ENCODE results near the gene PROX1. TPM values are rescaled to one million over a fixed set of nuclear protein-coding genes. Genes with fewer than 3 reads are reported as not detected.

Gene PROX1
- 0.37 and 2.0 TPM in 2 replicates for total RNA-seq (2011; cell fraction: chromatin; rRNA removed; ENCODE audit: low replicate concordance)
- under 0.01 TPM in 1 of 2 replicates, not detected in the other for total RNA-seq (2011; cell fraction: nucleolus; rRNA removed)
- 0.07 and 0.23 TPM in 2 replicates for total RNA-seq (2011; cell fraction: nucleoplasm; rRNA removed)
- not detected in 2 replicates for total RNA-seq (2014; rRNA removed)
- not detected in 2 replicates for total RNA-seq (2014; rRNA removed; fragmentation: Illumina TruSeq; extraction: Trizol)
- total RNA-seq (2015; rRNA removed; fragmentation: Illumina TruSeq; extraction: Trizol), result not detected in 2 replicates
- 0.09 and 0.22 TPM in 2 replicates for total RNA-seq (2021)
- polyA plus RNA-seq (2011; rRNA removed), result 0.01 and 0.14 TPM in 2 replicates
- polyA plus RNA-seq (2011; cell fraction: cytosol; rRNA removed), result 0.27 TPM in 1 of 2 replicates, not detected in the other
- 0.06 and 1.2 TPM in 2 replicates for polyA plus RNA-seq (2011; cell fraction: nucleus; rRNA removed)
- 0.01 and 0.03 TPM in 2 replicates for polyA plus RNA-seq (2012)
- polyA plus RNA-seq (2014; fragmentation: Illumina TruSeq; extraction: Trizol), result not detected in 2 replicates
- polyA plus RNA-seq (2014; fragmentation: Nextera tagmentation; extraction: Ambion mirVana), result not detected
- not detected in 2 replicates for polyA plus RNA-seq (2014; rRNA removed)
- 1.1 TPM in 1 of 2 replicates, not detected in the other for polyA minus RNA-seq (2011; rRNA and poly(A)+ RNA removed)
- polyA minus RNA-seq (2011; cell fraction: cytosol; rRNA and poly(A)+ RNA removed), result 0.57 and 1.0 TPM in 2 replicates
- 0.54 TPM in 1 of 2 replicates, not detected in the other for polyA minus RNA-seq (2011; cell fraction: nucleus; rRNA and poly(A)+ RNA removed)
- percentile 8 among the genes with signal in this experiment for Bru-seq, nascent RNA
- percentile 2 among the genes with signal in this experiment for BruChase-seq, experiment 1, labeled RNA remaining after a 2-hour chase
- percentile 6 among the genes with signal in this experiment for BruChase-seq, experiment 2, labeled RNA remaining after a 6-hour chase
- long read RNA-seq, experiment 1, result 0 reads
- long read RNA-seq, experiment 2, result 0 reads
- long read RNA-seq, experiment 3, result 0 reads

GRCh38 chr1:213987927-213988506, at the start of gene PROX1:
TSS of gene PROX1 (plus strand) at chr1:213987973. CDS start at chr1:213996536, 8,563 bp downstream.
- Histone ChIP-seq H3K4me2 (ENCODE audit: insufficient read depth, low read length) (peak within 1 kb of the TSS; percentile 3; the same call in 1 of the 2 replicates), H3K9me3 (replicated peaks; ENCODE audit: control insufficient read depth, insufficient read depth, low read depth, low read length) (no peaks in the 10 kb centered on the region), H3K27me3 (ENCODE audit: control insufficient read depth in 2 of 2, insufficient read depth in 2 of 2, low read length in 2 of 2) (peaks cover 47 to 66% of the 10 kb centered on the region in 2 experiments), H3K4me1 (replicated peaks in 1 of 2; ENCODE audit: control insufficient read depth in 2 of 2, insufficient read depth in 2 of 2, low read length in 2 of 2) (peaks cover 0 to 18% of the 10 kb centered on the region in 2 experiments; a peak in 2 of 5 replicates), H3K9me1 (ENCODE audit: control insufficient read depth, insufficient read depth, low read length) (no peaks in the 10 kb centered on the region), H3K79me2 (ENCODE audit: control insufficient read depth, insufficient read depth, low read length) (no peaks in the 10 kb centered on the region), H3K4me3 (no peak within 1 kb of the TSS), H3K27ac (ENCODE audit: extremely low read depth, low read depth, low read length) (no peak within 1 kb of the TSS), H3K9ac (ENCODE audit: insufficient read depth in 1 of 2, low read depth in 2 of 2, low read length in 2 of 2) (peak within 1 kb of the TSS in 1 of 2 experiments; percentile 13; a peak in 1 of 4 replicates), H3K36me3 (ENCODE audit: control insufficient read depth, insufficient read depth, low read length) (no peaks in the 10 kb centered on the region), H2AFZ (ENCODE audit: low read depth, low read length) (peak within 1 kb of the TSS; percentile 14; the same call in 1 of the 2 replicates), H4K20me1 (replicated peaks; ENCODE audit: control insufficient read depth, insufficient read depth, low read length) (peaks cover 8% of the 10 kb centered on the region)
- in situ Hi-C loops (cut with MboI), result no loop called here
- WGBS (ENCODE audit: insufficient coverage, low coverage, missing lambda C conversion rate), result 15% methylated on average over 13 of the region's 29 CpGs
- CTCF ChIA-PET (ENCODE audit: low intra/inter-chr PET ratio), result no interaction called here
- BruUV-seq (replicated peaks), result no TSS peak
- ATAC-seq, result peak; percentile 71
- DNase-seq (ENCODE audit: extremely low read depth in 1 of 4, low spot score in 3 of 4), result peak in 2 of 4 experiments; percentile 14 to 28
- FAIRE-seq, result no peak
- intact Hi-C loops (cut with micrococcal nuclease), result no loop called here
- POLR2A ChIA-PET, result no interaction called here
- TF ChIP-seq MTA1 (IDR thresholded peaks at IDR 0.05; ENCODE audit: borderline replicate concordance), result peak; percentile 33; the same call in 1 of the 2 replicates
- TF ChIP-seq U2AF1 (optimal IDR thresholded peaks at IDR 0.05; ENCODE audit: low read depth, low read length), result no peak
- no peak for TF ChIP-seq XRCC4 (IDR thresholded peaks at IDR 0.05; ENCODE audit: extremely low read depth, insufficient read depth, insufficient read length)
- TF ChIP-seq VEZF1 (CRISPR knock-in tag; IDR thresholded peaks at IDR 0.05), result no peak
- TF ChIP-seq SREBF1 (IDR thresholded peaks at IDR 0.05; ENCODE audit: borderline replicate concordance, low read depth, low read length), result no peak
- 0 out of 4 replicates have a peak, but pooled peaks of 1 of the 2 experiments have one; percentile 44 for TF ChIP-seq MAZ (CRISPR knock-in tag; conservative IDR thresholded peaks at IDR 0.05 in 1 of 2, IDR thresholded peaks at IDR 0.05 in 1 of 2)
- peak; percentile 78 for TF ChIP-seq ELF4 (CRISPR knock-in tag; IDR thresholded peaks at IDR 0.05)
- no peak for TF ChIP-seq CCNT2 (IDR thresholded peaks at IDR 0.05; ENCODE audit: borderline replicate concordance, extremely low read depth, insufficient read length, low read depth, low read length)
- no peak for TF ChIP-seq MEF2A (IDR thresholded peaks at IDR 0.05; ENCODE audit: control insufficient read depth, low read depth, low read length)
- no peak for TF ChIP-seq EHMT2 (IDR thresholded peaks at IDR 0.05)
- TF ChIP-seq ZNF143 (CRISPR knock-in tag; IDR thresholded peaks at IDR 0.05), result no peak
- TF ChIP-seq ATF2 (CRISPR knock-in tag; IDR thresholded peaks at IDR 0.05), result no peak

Data from K562 (cell line).